IMR-90 (cell line): Measurements from ENCODE around the gene COL27A1. TPM values are rescaled to one million over a fixed set of nuclear protein-coding genes. Genes with fewer than 3 reads are reported as not detected.
A peak's percentile ranks its signal among the peaks of the same experiment; 100 is the strongest.

Experiments used
- ATAC-seq: fragments of 200-7000 bp; cut with Tn5 transposase; 2 replicates; pipeline ENCODE4 v1.9.1; 2020; ENCODE audit warnings: low read depth, mild to moderate bottlenecking, moderate library complexity
- BruUV-seq: library from RNA; stranded (reverse); fragments of 400-500 nt; replicated peaks from 2 replicates; lab custom pipeline; 2021; lab: Mats Ljungman, UMichigan
- CTCF ChIA-PET: fragments of 300-600 bp; formaldehyde crosslinking; extraction: SDS; loops from one replicate; lab custom pipeline; 2021; ENCODE audit warnings: antibody characterized with exemption; lab: Yijun Ruan, JAX
- POLR2A ChIA-PET: fragments of 300-600 bp; sonication (Branson Sonifier 250); formaldehyde crosslinking; loops from one replicate; lab custom pipeline; 2022; ENCODE audit warnings: antibody characterized with exemption; ENCODE audit not compliant: unreplicated experiment; lab: Charles Lee
- DNase-seq: peaks from one replicate; pipeline ENCODE4 v3.0.0; 2013
- H2AFZ ChIP-seq: replicated peaks from 2 replicates; pipeline ENCODE3; 2013; ENCODE audit warnings: low read length, mild to moderate bottlenecking; ENCODE audit not compliant: poor library complexity
- H2AK5ac ChIP-seq: 2 replicates; pipeline ENCODE4 v1.6.1; 2013; ENCODE audit warnings: low read depth, low read length, inconsistent platforms
- H2AK9ac ChIP-seq: replicated peaks from 2 replicates; pipeline ENCODE3; 2013; ENCODE audit warnings: mild to moderate bottlenecking, low read depth, low read length, moderate library complexity; ENCODE audit not compliant: poor library complexity
- H2BK120ac ChIP-seq: 2 replicates; pipeline ENCODE4 v1.6.1; 2013; ENCODE audit warnings: low read depth, low read length, inconsistent platforms
- H2BK15ac ChIP-seq: 3 replicates; pipeline ENCODE4 v1.6.1; 2013; ENCODE audit warnings: low read depth, low read length, inconsistent platforms
- H2BK20ac ChIP-seq: 2 replicates; pipeline ENCODE4 v1.6.1; 2013; ENCODE audit warnings: low read depth, mild to moderate bottlenecking, inconsistent platforms, low read length, moderate library complexity
- H2BK5ac ChIP-seq: 2 replicates; pipeline ENCODE4 v1.6.1; 2013; ENCODE audit warnings: mild to moderate bottlenecking, low read depth, low read length, inconsistent platforms; ENCODE audit not compliant: poor library complexity, severe bottlenecking
- H3K14ac ChIP-seq: replicated peaks from 2 replicates; pipeline ENCODE4 v1.6.1; 2013; ENCODE audit warnings: low read depth, low read length, inconsistent platforms
- H3K18ac ChIP-seq: 2 replicates; pipeline ENCODE4 v1.6.1; 2013; ENCODE audit warnings: low read depth, low read length, control low read depth
- H3K23ac ChIP-seq: 2 replicates; pipeline ENCODE4 v1.6.1; 2013; ENCODE audit warnings: low read depth, low read length, inconsistent platforms
- H3K27ac ChIP-seq: 2 replicates; pipeline ENCODE4 v1.5.1; 2013; ENCODE audit warnings: mild to moderate bottlenecking, control low read depth, low read length; ENCODE audit not compliant: insufficient read depth
- H3K27me3 ChIP-seq: 2 replicates; pipeline ENCODE4 v1.6.1; 2013; ENCODE audit warnings: low read length; ENCODE audit not compliant: control insufficient read depth, insufficient read depth
- H3K36me3 ChIP-seq: 2 replicates; pipeline ENCODE4 v1.6.1; 2013; ENCODE audit warnings: low read length, mixed read lengths; ENCODE audit not compliant: control insufficient read depth, insufficient read depth
- H3K4ac ChIP-seq: 2 replicates; pipeline ENCODE4 v1.6.1; 2013; ENCODE audit warnings: low read depth, low read length, inconsistent platforms
- H3K4me1 ChIP-seq: 2 replicates; pipeline ENCODE4 v1.6.1; 2013; ENCODE audit warnings: low read length, mixed read lengths; ENCODE audit not compliant: control insufficient read depth, insufficient read depth
- H3K4me2 ChIP-seq: 2 replicates; pipeline ENCODE4 v1.6.1; 2013; ENCODE audit warnings: low read depth, mild to moderate bottlenecking, control low read depth, low read length, moderate library complexity
- H3K4me3 ChIP-seq: 2 replicates; pipeline ENCODE4 v1.5.1; 2013; ENCODE audit warnings: low read depth, mild to moderate bottlenecking, control low read depth, low read length, moderate library complexity; ENCODE audit not compliant: insufficient read depth
- H3K56ac ChIP-seq: 2 replicates; pipeline ENCODE4 v1.6.1; 2013; ENCODE audit warnings: low read length, inconsistent platforms; ENCODE audit not compliant: insufficient read depth; ENCODE audit errors: extremely low read depth
- H3K79me1 ChIP-seq, 2 experiments: 2 replicates each; pipeline ENCODE4 v1.6.1; 2013; ENCODE audit warnings: low read length in 2 of 2, inconsistent platforms in 1 of 2, low read depth in 1 of 2
- H3K9ac ChIP-seq: 2 replicates; pipeline ENCODE4 v1.6.1; 2013; ENCODE audit warnings: low read depth, low read length, control low read depth
- H3K9me1 ChIP-seq: 2 replicates; pipeline ENCODE4 v1.6.1; 2013; ENCODE audit warnings: low read length, inconsistent platforms; ENCODE audit not compliant: insufficient read depth
- H3K9me3 ChIP-seq: 2 replicates; pipeline ENCODE4 v1.6.1; 2013; ENCODE audit warnings: low read length; ENCODE audit not compliant: control insufficient read depth, insufficient read depth
- H4K20me1 ChIP-seq: 2 replicates; pipeline ENCODE4 v1.6.1; 2013; ENCODE audit warnings: low read length, inconsistent platforms; ENCODE audit not compliant: insufficient read depth
- H4K5ac ChIP-seq: 2 replicates; pipeline ENCODE4 v1.6.1; 2013; ENCODE audit warnings: mild to moderate bottlenecking, low read depth, low read length, control low read depth
- H4K8ac ChIP-seq, 2 experiments: 2 replicates each; pipeline ENCODE4 v1.6.1; 2013; ENCODE audit warnings: low read depth in 2 of 2, low read length in 2 of 2, control low read depth in 1 of 2, inconsistent platforms in 1 of 2
- H4K91ac ChIP-seq: 2 replicates; pipeline ENCODE4 v1.6.1; 2013; ENCODE audit warnings: low read depth, low read length, inconsistent platforms; ENCODE audit not compliant: insufficient read depth
- CTCF ChIP-seq: conservative IDR thresholded peaks from 2 replicates; pipeline ENCODE4 v1.5.1; 2012; ENCODE audit warnings: mild to moderate bottlenecking, low read depth, low read length, improper control_type of control experiment
- ELK1 ChIP-seq: fragments of 150-350 bp; IDR thresholded peaks from 2 replicates; pipeline ENCODE4 v1.6.1; 2016; ENCODE audit warnings: low read depth, mild to moderate bottlenecking, low read length, moderate library complexity, borderline replicate concordance
- RAD21 ChIP-seq: IDR thresholded peaks from 2 replicates; pipeline ENCODE4 v1.6.1; 2012; ENCODE audit warnings: low read length, improper control_type of control experiment
- RCOR1 ChIP-seq: IDR thresholded peaks from 2 replicates; pipeline ENCODE4 v1.6.1; 2012; ENCODE audit warnings: mild to moderate bottlenecking, low read length, improper control_type of control experiment; ENCODE audit not compliant: insufficient replicate concordance
- SMC3 ChIP-seq: fragments of 150-350 bp; IDR thresholded peaks from 2 replicates; pipeline ENCODE4 v1.6.1; 2016; ENCODE audit warnings: low read depth, mild to moderate bottlenecking, antibody characterized with exemption, low read length, moderate library complexity
- WGBS, 2 experiments: methylation state at CpG; one replicate each; pipeline versions ENCODE4 v1.1.5 to v1.1.7; 2013; ENCODE audit warnings: missing lambda C conversion rate in 2 of 2; ENCODE audit not compliant: insufficient read length in 1 of 2; ENCODE audit errors: extremely low coverage in 2 of 2; 5-methylcytosine and 5-hydroxymethylcytosine counted together
- dilution Hi-C: fragments of 300-500 bp; cut with HindIII; formaldehyde crosslinking; loops from one replicate; pipeline ENCODE4 v1.14.3; 2018; ENCODE audit warnings: low sequenced_read_pairs; ENCODE audit not compliant: unreplicated experiment
- in situ Hi-C: fragments of 300-500 bp; cut with MboI; formaldehyde crosslinking; loops from 3 replicates; pipeline ENCODE4 v1.14.3; 2019; ENCODE audit warnings: low sequenced_read_pairs, inconsistent platforms, mixed read lengths
- intact Hi-C: fragments of 100-400 bp; cut with micrococcal nuclease; formaldehyde crosslinking; loops from 2 replicates; pipeline ENCODE4 v1.10.0; 2022
- polyA plus RNA-seq, 3 experiments: library from polyadenylated mRNA; depleted of rRNA; stranded (reverse); fragments of >200 nt; gene quantifications; 2 replicates each; pipeline ENCODE4 v1.2.3, GENCODE V29; 2012; ENCODE audit warnings: low replicate concordance in 1 of 3
- total RNA-seq: library from RNA; depleted of rRNA; stranded (reverse); fragments of >200 nt; gene quantifications from 2 replicates; pipeline ENCODE4 v1.2.3, GENCODE V29; 2012

Gene COL27A1
- total and polyA plus RNA-seq, 2 of the 4 experiments (the other 2 are of a cell fraction): 3.2 to 18.3 TPM

GRCh38 chr9:114153761-114154599 lies 1.4 kb upstream of the COL27A1 start:
- peak overlapping the region; percentile 70 for H2AFZ ChIP-seq
- DNase-seq (peak; percentile 25), ATAC-seq (no peak)
- peaks cover 12 to 27% of the 10 kb centered on the region in 2 experiments for H3K79me1 ChIP-seq
- dilution Hi-C loops (no loop called here), intact Hi-C loops (loop anchor here (2.0 kb wide), 1 partner anchor 45 kb away; no protein-coding TSS in a partner anchor), in situ Hi-C loops (no loop called here)
- H3K27ac ChIP-seq: no peak overlapping the region
- H3K4ac ChIP-seq: no peak overlapping the region; the same call in 1 of the 2 replicates
- TF ChIP-seq ELK1 (no peak), RAD21 (peak; percentile 31), SMC3 (peak; percentile 38), CTCF (peak; percentile 37), RCOR1 (no peak)
- no peak overlapping the region for H2BK15ac ChIP-seq
- no peak overlapping the region for H3K56ac ChIP-seq
- no TSS peak for BruUV-seq
- H4K5ac ChIP-seq: no peak overlapping the region
- H2BK120ac ChIP-seq: no peak overlapping the region
- peaks cover 8% of the 10 kb centered on the region; the same call in 1 of the 2 replicates for H3K9me1 ChIP-seq
- no peaks in the 10 kb centered on the region for H3K9me3 ChIP-seq
- no peak overlapping the region for H3K14ac ChIP-seq
- no peak overlapping the region for H2BK5ac ChIP-seq
- H3K23ac ChIP-seq: peak overlapping the region; percentile 79
- H3K36me3 ChIP-seq: no peaks in the 10 kb centered on the region
- H2BK20ac ChIP-seq: no peak overlapping the region
- H3K18ac ChIP-seq: no peak overlapping the region
- peak overlapping the region; percentile 81 for H3K4me2 ChIP-seq
- H3K9ac ChIP-seq: no peak overlapping the region
- no peak overlapping the region for H4K8ac ChIP-seq
- CTCF ChIA-PET: interaction anchor here (1.0 to 1.9 kb wide), 4 partner anchors 44 to 136 kb away, joined by 3 to 5 read pairs (median 4); no protein-coding TSS in a partner anchor
- WGBS, 2 experiments: 1% methylated on average over 45 of the region's 80 CpGs; no CpG with 5 or more reads in 1 of the 2 experiments
- POLR2A ChIA-PET: no interaction called here
- peak overlapping the region; percentile 13 for H3K4me3 ChIP-seq
- peaks cover 10% of the 10 kb centered on the region for H3K4me1 ChIP-seq
- peaks cover 21% of the 10 kb centered on the region for H4K20me1 ChIP-seq
- no peak overlapping the region for H2AK5ac ChIP-seq
- H3K27me3 ChIP-seq: peaks cover 32% of the 10 kb centered on the region
- no peak overlapping the region for H4K91ac ChIP-seq
- H2AK9ac ChIP-seq: no peak overlapping the region
